ENCODE measurements around the gene OR5L1. TPM values are rescaled to one million over a fixed set of nuclear protein-coding genes. Genes with fewer than 3 reads are reported as not detected.

Gene OR5L1
- not detected in 2 replicates for total RNA-seq (2014; rRNA removed; shearing (Covaris generic))

GRCh38 chr11:55811067-55811466 is at the start of gene OR5L1:
OR5L1 (plus strand) TSS chr11:55811367; CDS start chr11:55811467, 100 bp downstream.

GRCh38 chr11:55773138-55773537 is 38.0 kb upstream of the OR5L1 start, which contains the start of gene OR5D13:
OR5D13 (plus strand) TSS chr11:55773438; CDS start chr11:55773438, 0 bp downstream.

GRCh38 chr11:55795256-55795655 is 15.9 kb upstream of the OR5L1 start, which contains the start of gene OR5D14:
OR5D14 (plus strand) TSS chr11:55795556; CDS start chr11:55795556, 0 bp downstream.

GRCh38 chr11:55819330-55819729 is 8.2 kb downstream of the OR5L1 start, which contains the start of gene OR5D18:
OR5D18 (plus strand) TSS chr11:55819630; CDS start chr11:55819630, 0 bp downstream.

GRCh38 chr11:55826919-55827318 is 15.8 kb downstream of the OR5L1 start, which contains the start of gene OR5L2:
OR5L2 (plus strand) TSS chr11:55827219; CDS start chr11:55827219, 0 bp downstream.

GRCh38 chr11:55838452-55838851 is 27.3 kb downstream of the OR5L1 start, which contains the start of gene OR5D16:
OR5D16 (plus strand) TSS chr11:55838752; CDS start chr11:55838752, 0 bp downstream.

Other genes starting within 250 kb of the OR5L1 start
- not detected in 2 replicates for gene OR4C16, start 239.2 kb upstream of the OR5L1 start, total RNA-seq (2014; rRNA removed; shearing (Covaris generic))
- gene OR4C11, start 203.7 kb upstream of the OR5L1 start, total RNA-seq (2014; rRNA removed; shearing (Covaris generic)) = not detected in 2 replicates
- not detected in 2 replicates for gene OR4P4, start 176.3 kb upstream of the OR5L1 start, total RNA-seq (2014; rRNA removed; shearing (Covaris generic))
- not detected in 2 replicates for gene OR4S2, start 163.0 kb upstream of the OR5L1 start, total RNA-seq (2014; rRNA removed; shearing (Covaris generic))
- not detected in 2 replicates for gene OR4C6, start 149.2 kb upstream of the OR5L1 start, total RNA-seq (2014; rRNA removed; shearing (Covaris generic))
- not detected in 2 replicates for gene OR5D13, start 37.9 kb upstream of the OR5L1 start, total RNA-seq (2014; rRNA removed; shearing (Covaris generic))
- gene OR5D14, start 15.8 kb upstream of the OR5L1 start, total RNA-seq (2014; rRNA removed; shearing (Covaris generic)) = not detected in 2 replicates
- not detected in 2 replicates for gene OR5D18, start 8.3 kb downstream of the OR5L1 start, total RNA-seq (2014; rRNA removed; shearing (Covaris generic))
- not detected in 2 replicates for gene OR5L2, start 15.9 kb downstream of the OR5L1 start, total RNA-seq (2014; rRNA removed; shearing (Covaris generic))
- not detected in 2 replicates for gene OR5D16, start 27.4 kb downstream of the OR5L1 start, total RNA-seq (2014; rRNA removed; shearing (Covaris generic))
- gene TRIM51, start 71.9 kb downstream of the OR5L1 start, total RNA-seq (2014; rRNA removed; shearing (Covaris generic)) = 1.0 and 1.2 TPM in 2 replicates
- gene OR5W2, start 103.2 kb downstream of the OR5L1 start, total RNA-seq (2014; rRNA removed; shearing (Covaris generic)) = not detected in 2 replicates
- not detected in 2 replicates for gene OR5I1, start 125.0 kb downstream of the OR5L1 start, total RNA-seq (2014; rRNA removed; shearing (Covaris generic))
- not detected in 2 replicates for gene OR10AG1, start 158.6 kb downstream of the OR5L1 start, total RNA-seq (2014; rRNA removed; shearing (Covaris generic))
- not detected in 2 replicates for gene OR5F1, start 183.3 kb downstream of the OR5L1 start, total RNA-seq (2014; rRNA removed; shearing (Covaris generic))
- not detected in 2 replicates for gene OR5AS1, start 216.3 kb downstream of the OR5L1 start, total RNA-seq (2014; rRNA removed; shearing (Covaris generic))

Measured in A375 (cell line).